ENCODE data around the gene ITGA2B. TPM values are rescaled to one million over a fixed set of nuclear protein-coding genes. Genes with fewer than 3 reads are reported as not detected.

Gene ITGA2B
- polyA plus RNA-seq, 1 donor (not counting 4 experiments of a cell fraction or from before 2014, with no cell fraction given): not detected

GRCh38 chr17:44359458-44360143 is 29.8 kb downstream of the ITGA2B start:
- Histone ChIP-seq H4K20me1 (ENCODE audit: control insufficient read depth, extremely low read depth, insufficient read depth, low read length) (no peaks in the 10 kb centered on the region), H3K9me3 (ENCODE audit: control insufficient read depth, low read depth, low read length) (no peaks in the 10 kb centered on the region), H3K9me1 (ENCODE audit: control insufficient read depth, extremely low read depth, insufficient read depth, low read length) (no peaks in the 10 kb centered on the region), H3K27me3 (ENCODE audit: control insufficient read depth, extremely low read depth, insufficient read depth, low read length) (peaks cover 12% of the 10 kb centered on the region), H3K4me2 (ENCODE audit: control insufficient read depth, extremely low read depth, insufficient read depth, low read depth, low read length) (no peak overlapping the region), H3K36me3 (ENCODE audit: control insufficient read depth in 2 of 2, extremely low read depth in 1 of 2, insufficient read depth in 2 of 2, low read length in 2 of 2) (no peaks in the 10 kb centered on the region), H3K4me1 (ENCODE audit: control insufficient read depth, extremely low read depth, insufficient read depth, low read length) (no peaks in the 10 kb centered on the region), H3K79me2 (ENCODE audit: control insufficient read depth, insufficient read depth, low read length) (no peaks in the 10 kb centered on the region), H3K27ac (ENCODE audit: control insufficient read depth, insufficient read depth, low read length) (no peak overlapping the region), H2AFZ (ENCODE audit: control insufficient read depth, low read length) (no peak overlapping the region), H3K9ac (ENCODE audit: control insufficient read depth, extremely low read depth, insufficient read depth, low read length) (no peak overlapping the region), H3K4me3 (ENCODE audit: control insufficient read depth in 2 of 3, extremely low read depth in 1 of 3, insufficient read depth in 2 of 3, low read depth in 1 of 3, low read length in 3 of 3) (no peak overlapping the region)
- no peak for FAIRE-seq
- DNase-seq (ENCODE audit: low read depth, low spot score): no peak
- dilution Hi-C loops (cut with MboI; ENCODE audit: extremely low pct_ligation_motif_present, low sequenced_read_pairs): no loop called here
- TF ChIP-seq EZH2 (IDR thresholded peaks at IDR 0.05; ENCODE audit: low read length) (no peak), CTCF (optimal IDR thresholded peaks at IDR 0.05 in 1 of 3, IDR thresholded peaks at IDR 0.05 in 1 of 3, conservative IDR thresholded peaks at IDR 0.05 in 1 of 3; ENCODE audit: extremely low read depth in 1 of 3, insufficient read depth in 2 of 3, low read length in 3 of 3) (no peak)

GRCh38 chr17:44359006-44359405 is 30.4 kb downstream of the ITGA2B start:
- H3K79me2 ChIP-seq (ENCODE audit: control insufficient read depth, insufficient read depth, low read length): no peaks in the 10 kb centered on the region
- H3K9me3 ChIP-seq (ENCODE audit: control insufficient read depth, low read depth, low read length): no peaks in the 10 kb centered on the region
- FAIRE-seq (no peak), DNase-seq (ENCODE audit: low read depth, low spot score) (no peak)
- peaks cover 12% of the 10 kb centered on the region for H3K27me3 ChIP-seq (ENCODE audit: control insufficient read depth, extremely low read depth, insufficient read depth, low read length)
- H3K36me3 ChIP-seq (ENCODE audit: control insufficient read depth in 2 of 2, extremely low read depth in 1 of 2, insufficient read depth in 2 of 2, low read length in 2 of 2): no peaks in the 10 kb centered on the region
- H2AFZ ChIP-seq (ENCODE audit: control insufficient read depth, low read length): no peak overlapping the region
- H3K27ac ChIP-seq (ENCODE audit: control insufficient read depth, insufficient read depth, low read length): no peak overlapping the region
- no peaks in the 10 kb centered on the region for H3K4me1 ChIP-seq (ENCODE audit: control insufficient read depth, extremely low read depth, insufficient read depth, low read length)
- dilution Hi-C loops (cut with MboI; ENCODE audit: extremely low pct_ligation_motif_present, low sequenced_read_pairs): no loop called here
- H3K4me3 ChIP-seq (ENCODE audit: control insufficient read depth in 2 of 3, extremely low read depth in 1 of 3, insufficient read depth in 2 of 3, low read depth in 1 of 3, low read length in 3 of 3): no peak overlapping the region
- TF ChIP-seq CTCF (optimal IDR thresholded peaks at IDR 0.05 in 1 of 3, IDR thresholded peaks at IDR 0.05 in 1 of 3, conservative IDR thresholded peaks at IDR 0.05 in 1 of 3; ENCODE audit: extremely low read depth in 1 of 3, insufficient read depth in 2 of 3, low read length in 3 of 3): no peak
- TF ChIP-seq EZH2 (IDR thresholded peaks at IDR 0.05; ENCODE audit: low read length): no peak
- H4K20me1 ChIP-seq (ENCODE audit: control insufficient read depth, extremely low read depth, insufficient read depth, low read length): no peaks in the 10 kb centered on the region
- H3K4me2 ChIP-seq (ENCODE audit: control insufficient read depth, extremely low read depth, insufficient read depth, low read depth, low read length): no peak overlapping the region
- no peak overlapping the region for H3K9ac ChIP-seq (ENCODE audit: control insufficient read depth, extremely low read depth, insufficient read depth, low read length)
- H3K9me1 ChIP-seq (ENCODE audit: control insufficient read depth, extremely low read depth, insufficient read depth, low read length): no peaks in the 10 kb centered on the region
